SH-SY5Y (cell line): ENCODE measurements around the gene OR10H5.

Experiments used
- GATA2 ChIP-seq: IDR thresholded peaks from 2 replicates; pipeline ENCODE4 v1.6.1; 2011; ENCODE audit warnings: mild to moderate bottlenecking, low read depth, low read length
- GATA3 ChIP-seq: IDR thresholded peaks from 2 replicates; pipeline ENCODE4 v1.6.1; 2011; ENCODE audit warnings: low read depth, mild to moderate bottlenecking, low read length, moderate library complexity

DNA sequence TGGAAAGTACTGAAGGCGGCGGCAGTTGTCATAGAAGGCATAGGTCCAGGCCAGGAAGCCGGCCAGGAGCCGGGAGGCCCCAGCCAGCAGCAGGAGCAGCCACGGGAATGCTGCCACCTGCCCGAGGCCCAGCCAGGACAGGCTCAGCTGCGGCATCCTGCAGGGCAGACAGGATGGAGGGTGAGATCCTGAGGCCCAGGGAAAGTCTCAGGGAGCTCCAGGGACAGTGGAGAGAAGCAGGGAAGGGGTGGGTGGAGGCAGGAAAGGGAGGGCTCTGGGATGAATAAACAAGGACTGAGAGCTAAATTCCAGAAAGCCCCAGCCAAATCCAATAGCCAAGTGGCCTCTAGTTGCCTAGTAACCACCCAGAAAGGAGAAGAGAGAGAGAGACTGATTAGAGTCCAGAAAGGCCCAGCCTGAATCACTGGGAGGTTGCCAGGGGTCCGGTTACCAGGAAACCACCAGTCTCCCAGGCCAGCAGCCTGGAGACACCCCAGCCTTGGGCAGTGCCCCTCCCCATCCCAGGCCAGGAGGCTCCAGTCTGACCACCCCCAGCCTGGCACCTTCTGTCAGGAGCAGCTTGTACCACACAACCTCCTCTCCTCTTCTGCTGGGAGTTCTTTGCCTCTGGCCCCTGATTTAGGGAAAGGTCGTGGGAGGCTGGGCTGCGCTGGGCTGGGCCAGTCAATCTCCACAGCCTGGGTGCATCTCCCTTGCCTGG is 7.5 kb upstream of the OR10H5 start:
- TF ChIP-seq GATA2 = no peak
- TF ChIP-seq GATA3 = no peak
